ENCODE measurements around the gene CD83. TPM values are rescaled to one million over a fixed set of nuclear protein-coding genes. Genes with fewer than 3 reads are reported as not detected.

Gene CD83
- total RNA-seq, 1 experiment from 2014 or later = 6.5 TPM

DNA sequence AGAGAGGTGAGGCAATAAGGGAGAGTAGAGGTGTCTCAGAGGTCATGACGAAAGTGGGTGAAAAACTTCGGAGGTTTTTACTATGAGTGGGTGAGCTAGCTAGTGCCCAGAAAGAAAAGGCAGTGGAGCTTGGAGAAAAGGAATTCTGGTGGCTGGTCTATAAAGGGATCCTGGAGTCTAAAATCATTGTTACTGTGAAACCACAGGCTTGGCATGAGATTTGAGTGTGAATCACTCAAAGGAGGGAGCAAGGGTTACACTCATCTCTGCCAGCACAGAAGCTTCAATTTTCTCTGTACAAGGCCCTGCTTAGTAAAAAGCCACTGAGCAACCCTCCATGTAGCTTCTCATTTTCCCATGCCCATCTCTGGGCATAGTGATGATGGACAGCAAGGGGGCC is 47.5 kb downstream of the CD83 start:
- no TSS peak for BruUV-seq (replicated peaks)
- Mint-ChIP-seq H3K36me3 (ENCODE audit: insufficient read depth, unreplicated experiment) (no peaks in the 10 kb centered on the region), H3K27me3 (ENCODE audit: unreplicated experiment) (no peaks in the 10 kb centered on the region), H3K4me1 (ENCODE audit: low read depth, unreplicated experiment) (no peaks in the 10 kb centered on the region), H3K4me3 (ENCODE audit: low read depth, unreplicated experiment) (no peak overlapping the region), H3K27ac (ENCODE audit: unreplicated experiment) (no peak overlapping the region), H3K9me3 (ENCODE audit: low read depth, unreplicated experiment) (peaks cover 1% of the 10 kb centered on the region)
- CTCF ChIA-PET = no interaction called here
- intact Hi-C loops (cut with micrococcal nuclease; ENCODE audit: unreplicated experiment) = no loop called here
- TF ChIP-seq, protein P1, sequence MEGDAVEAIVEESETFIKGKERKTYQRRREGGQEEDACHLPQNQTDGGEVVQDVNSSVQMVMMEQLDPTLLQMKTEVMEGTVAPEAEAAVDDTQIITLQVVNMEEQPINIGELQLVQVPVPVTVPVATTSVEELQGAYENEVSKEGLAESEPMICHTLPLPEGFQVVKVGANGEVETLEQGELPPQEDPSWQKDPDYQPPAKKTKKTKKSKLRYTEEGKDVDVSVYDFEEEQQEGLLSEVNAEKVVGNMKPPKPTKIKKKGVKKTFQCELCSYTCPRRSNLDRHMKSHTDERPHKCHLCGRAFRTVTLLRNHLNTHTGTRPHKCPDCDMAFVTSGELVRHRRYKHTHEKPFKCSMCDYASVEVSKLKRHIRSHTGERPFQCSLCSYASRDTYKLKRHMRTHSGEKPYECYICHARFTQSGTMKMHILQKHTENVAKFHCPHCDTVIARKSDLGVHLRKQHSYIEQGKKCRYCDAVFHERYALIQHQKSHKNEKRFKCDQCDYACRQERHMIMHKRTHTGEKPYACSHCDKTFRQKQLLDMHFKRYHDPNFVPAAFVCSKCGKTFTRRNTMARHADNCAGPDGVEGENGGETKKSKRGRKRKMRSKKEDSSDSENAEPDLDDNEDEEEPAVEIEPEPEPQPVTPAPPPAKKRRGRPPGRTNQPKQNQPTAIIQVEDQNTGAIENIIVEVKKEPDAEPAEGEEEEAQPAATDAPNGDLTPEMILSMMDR (IDR thresholded peaks at IDR 0.05; ENCODE audit: unreplicated experiment) = no peak
- no peak for DNase-seq

DNA sequence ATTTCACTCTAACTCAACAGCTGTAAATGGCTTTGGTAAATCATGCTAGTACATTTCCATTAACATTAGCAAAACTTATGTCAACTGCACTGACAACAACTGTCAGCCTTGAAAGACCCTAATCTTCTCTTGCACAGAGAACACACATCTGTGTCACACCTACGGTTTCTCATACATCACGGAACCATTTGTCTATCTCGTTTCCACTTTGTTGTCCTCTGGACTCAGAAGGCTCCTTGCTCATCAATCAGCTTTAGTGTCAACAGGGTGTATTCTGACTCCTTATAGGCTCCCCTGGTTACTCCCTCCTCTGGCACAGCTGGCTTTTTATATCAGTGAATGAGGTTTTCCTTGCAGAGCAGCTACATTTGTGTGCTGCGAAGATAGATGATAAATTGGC is 49.3 kb downstream of the CD83 start:
- no peaks in the 10 kb centered on the region for H3K4me1 Mint-ChIP-seq (ENCODE audit: low read depth, unreplicated experiment)
- intact Hi-C loops (cut with micrococcal nuclease; ENCODE audit: unreplicated experiment) = no loop called here
- no peaks in the 10 kb centered on the region for H3K36me3 Mint-ChIP-seq (ENCODE audit: insufficient read depth, unreplicated experiment)
- H3K9me3 Mint-ChIP-seq (ENCODE audit: low read depth, unreplicated experiment) = no peaks in the 10 kb centered on the region
- BruUV-seq (replicated peaks) = no TSS peak
- H3K4me3 Mint-ChIP-seq (ENCODE audit: low read depth, unreplicated experiment) = no peak overlapping the region
- TF ChIP-seq, protein P1 (IDR thresholded peaks at IDR 0.05; ENCODE audit: unreplicated experiment) = no peak
- no peaks in the 10 kb centered on the region for H3K27me3 Mint-ChIP-seq (ENCODE audit: unreplicated experiment)
- H3K27ac Mint-ChIP-seq (ENCODE audit: unreplicated experiment) = no peak overlapping the region
- CTCF ChIA-PET = no interaction called here
- no peak for DNase-seq

DNA sequence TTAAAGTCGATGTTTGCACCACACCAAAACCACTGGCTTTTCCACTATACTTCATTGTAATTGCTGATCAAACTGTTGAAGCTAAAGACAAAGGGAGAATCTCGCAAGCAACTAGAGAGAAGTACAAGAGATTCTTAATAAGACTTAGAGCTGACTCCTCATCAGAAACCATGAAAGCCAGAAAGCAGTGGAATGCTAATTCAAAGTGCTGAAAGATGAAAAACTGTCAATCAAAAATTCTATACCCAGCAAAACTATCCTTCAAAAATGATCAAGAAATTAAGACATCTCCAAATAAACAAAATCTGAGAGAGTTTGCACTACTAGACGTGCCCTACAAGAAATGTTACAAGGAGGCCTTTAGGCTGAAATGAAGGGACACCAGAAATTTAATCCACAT is 52.6 kb downstream of the CD83 start:
- CTCF ChIA-PET = no interaction called here
- no peak for DNase-seq
- peaks cover 2% of the 10 kb centered on the region for H3K27me3 Mint-ChIP-seq (ENCODE audit: unreplicated experiment)
- no TSS peak for BruUV-seq (replicated peaks)
- intact Hi-C loops (cut with micrococcal nuclease; ENCODE audit: unreplicated experiment) = no loop called here
- H3K27ac Mint-ChIP-seq (ENCODE audit: unreplicated experiment) = no peak overlapping the region
- no peak overlapping the region for H3K4me3 Mint-ChIP-seq (ENCODE audit: low read depth, unreplicated experiment)
- H3K36me3 Mint-ChIP-seq (ENCODE audit: insufficient read depth, unreplicated experiment) = no peaks in the 10 kb centered on the region
- TF ChIP-seq, protein P1 (IDR thresholded peaks at IDR 0.05; ENCODE audit: unreplicated experiment) = no peak
- H3K4me1 Mint-ChIP-seq (ENCODE audit: low read depth, unreplicated experiment) = no peaks in the 10 kb centered on the region
- H3K9me3 Mint-ChIP-seq (ENCODE audit: low read depth, unreplicated experiment) = no peaks in the 10 kb centered on the region

DNA sequence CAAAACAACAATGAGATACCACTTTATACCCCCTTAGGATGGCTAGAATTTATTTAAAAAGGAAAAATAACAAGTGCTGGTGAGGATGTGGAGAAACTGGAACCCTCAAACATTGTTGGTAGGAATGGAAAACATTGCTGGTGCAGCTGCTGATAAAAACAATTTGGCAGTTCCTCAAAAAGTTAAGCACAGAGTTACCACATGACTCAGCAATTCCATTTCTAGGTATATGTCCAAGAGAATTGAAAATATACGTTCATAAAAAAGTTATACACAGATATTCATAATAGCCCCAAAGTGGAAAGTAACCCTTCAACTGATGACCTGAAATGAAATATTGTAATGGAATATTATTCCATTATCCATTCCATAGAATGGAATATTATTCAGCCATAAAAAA is 55.0 kb downstream of the CD83 start:
- no peak overlapping the region for H3K4me3 Mint-ChIP-seq (ENCODE audit: low read depth, unreplicated experiment)
- intact Hi-C loops (cut with micrococcal nuclease; ENCODE audit: unreplicated experiment) = no loop called here
- H3K27me3 Mint-ChIP-seq (ENCODE audit: unreplicated experiment) = peaks cover 26% of the 10 kb centered on the region
- TF ChIP-seq, protein P1 (IDR thresholded peaks at IDR 0.05; ENCODE audit: unreplicated experiment) = no peak
- H3K9me3 Mint-ChIP-seq (ENCODE audit: low read depth, unreplicated experiment) = no peaks in the 10 kb centered on the region
- CTCF ChIA-PET = no interaction called here
- H3K27ac Mint-ChIP-seq (ENCODE audit: unreplicated experiment) = no peak overlapping the region
- H3K36me3 Mint-ChIP-seq (ENCODE audit: insufficient read depth, unreplicated experiment) = no peaks in the 10 kb centered on the region
- H3K4me1 Mint-ChIP-seq (ENCODE audit: low read depth, unreplicated experiment) = no peaks in the 10 kb centered on the region
- no TSS peak for BruUV-seq (replicated peaks)
- no peak for DNase-seq

DNA sequence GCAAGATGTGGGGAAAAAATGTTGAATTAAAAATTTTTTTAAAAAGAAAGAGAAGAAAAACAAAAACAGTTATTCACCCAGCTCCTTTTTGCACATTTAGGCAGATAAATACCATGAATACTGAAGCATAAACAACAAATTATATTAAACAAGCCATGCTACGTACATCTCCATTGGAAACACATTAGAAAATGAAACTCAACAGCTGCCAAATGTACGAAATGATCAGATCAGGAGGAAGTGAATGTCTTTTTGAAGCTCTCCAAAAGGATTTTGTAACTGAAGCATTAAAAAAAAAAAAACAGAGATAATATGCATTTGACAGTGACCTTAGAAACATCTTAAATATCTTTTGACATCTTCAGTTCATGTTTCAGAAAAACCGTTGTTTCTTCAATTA is 56.7 kb downstream of the CD83 start:
- Mint-ChIP-seq H3K4me3 (ENCODE audit: low read depth, unreplicated experiment) (no peak overlapping the region), H3K36me3 (ENCODE audit: insufficient read depth, unreplicated experiment) (no peaks in the 10 kb centered on the region), H3K4me1 (ENCODE audit: low read depth, unreplicated experiment) (no peaks in the 10 kb centered on the region), H3K27me3 (ENCODE audit: unreplicated experiment) (peaks cover 26% of the 10 kb centered on the region), H3K27ac (ENCODE audit: unreplicated experiment) (no peak overlapping the region), H3K9me3 (ENCODE audit: low read depth, unreplicated experiment) (no peaks in the 10 kb centered on the region)
- DNase-seq = no peak
- BruUV-seq (replicated peaks) = no TSS peak
- CTCF ChIA-PET = no interaction called here
- TF ChIP-seq, protein P1 (IDR thresholded peaks at IDR 0.05; ENCODE audit: unreplicated experiment) = no peak
- intact Hi-C loops (cut with micrococcal nuclease; ENCODE audit: unreplicated experiment) = no loop called here
